Fibroblast of lung (primary cell): ENCODE data around the gene IRF1.

Experiments used
- CTCF ChIP-seq, 2 donors: IDR thresholded peaks in 1 of 2; conservative IDR thresholded peaks in 1 of 2; 1 replicate in 1 of 2; 2 replicates in 1 of 2; pipeline ENCODE4 v1.5.1; 2011 to 2012; ENCODE audit warnings: low read length in 2 of 2, control low read depth in 1 of 2, inconsistent platforms in 1 of 2, low read depth in 1 of 2, mild to moderate bottlenecking in 1 of 2
- EZH2 ChIP-seq: IDR thresholded peaks from 2 replicates; pipeline ENCODE4 v1.5.1; 2012; ENCODE audit warnings: low read length, control low read depth, mild to moderate bottlenecking; ENCODE audit errors: missing control alignments

- no peak for TF ChIP-seq CTCF (conservative IDR thresholded peaks at IDR 0.05 in 1 of 2, IDR thresholded peaks at IDR 0.05 in 1 of 2; ENCODE audit: low read depth in 1 of 2, low read length in 2 of 2)
- TF ChIP-seq EZH2: no peak
Measured at GRCh38 chr5:132500244-132500930, 9.8 kb upstream of the IRF1 start.
